CD4-positive, alpha-beta memory T cell (primary cell): Measurements from ENCODE around the gene GGN. TPM values are rescaled to one million over a fixed set of nuclear protein-coding genes. Genes with fewer than 3 reads are reported as not detected.

Source experiments
- CTCF ChIA-PET: fragments of 350-600 bp; sonication (Branson Sonifier 250); formaldehyde crosslinking; loops from one replicate; lab custom pipeline; 2021; ENCODE audit warnings: inconsistent platforms; ENCODE audit not compliant: partially characterized antibody; lab: Charles Lee
- POLR2A ChIA-PET: fragments of 350-600 bp; sonication (Branson Sonifier 250); formaldehyde crosslinking; loops from one replicate; lab custom pipeline; 2021; ENCODE audit not compliant: partially characterized antibody; lab: Charles Lee
- DNase-seq, 5 donors: peaks; one replicate each; pipeline versions ENCODE4 v3.0.0 to v3.0.0-alpha.2; 2020 to 2022; ENCODE audit warnings: mixed read lengths in 1 of 5
- H3K27ac ChIP-seq: one replicate; pipeline ENCODE4 v1.7.0; 2013; ENCODE audit warnings: low read depth, low read length
- H3K27me3 ChIP-seq: 2 replicates; pipeline ENCODE4 v1.7.0; 2013; ENCODE audit warnings: mild to moderate bottlenecking, low read length, moderate library complexity; ENCODE audit not compliant: insufficient read depth
- H3K36me3 ChIP-seq: 2 replicates; pipeline ENCODE4 v1.7.0; 2013; ENCODE audit warnings: mild to moderate bottlenecking, low read length, moderate library complexity; ENCODE audit not compliant: insufficient read depth
- H3K4me1 ChIP-seq: 2 replicates; pipeline ENCODE4 v1.7.0; 2013; ENCODE audit warnings: mild to moderate bottlenecking, low read length, moderate library complexity; ENCODE audit not compliant: insufficient read depth
- H3K4me3 ChIP-seq, 2 donors: one replicate each; pipeline ENCODE4 v1.7.0; 2013; ENCODE audit warnings: low read length in 2 of 2, mild to moderate bottlenecking in 1 of 2
- H3K9me3 ChIP-seq, 2 donors: one replicate each; pipeline ENCODE4 v1.7.0; 2013; ENCODE audit warnings: low read length in 2 of 2, control low read depth in 1 of 2; ENCODE audit not compliant: control insufficient read depth in 1 of 2
- H3K27ac Mint-ChIP-seq, 7 donors: one replicate each; pipeline ENCODE4 v1.8.0; 2020 to 2021; ENCODE audit warnings: mixed read lengths in 7 of 7, mild to moderate bottlenecking in 6 of 7, inconsistent platforms in 3 of 7, moderate library complexity in 3 of 7
- H3K27me3 Mint-ChIP-seq, 2 donors: one replicate each; pipeline ENCODE4 v1.8.0; 2020 to 2021; ENCODE audit warnings: mixed read lengths in 2 of 2
- H3K36me3 Mint-ChIP-seq, 2 donors: one replicate each; pipeline ENCODE4 v1.8.0; 2020 to 2021; ENCODE audit warnings: mixed read lengths in 2 of 2, inconsistent platforms in 1 of 2, mild to moderate bottlenecking in 1 of 2
- H3K4me1 Mint-ChIP-seq, 4 donors: one replicate each; pipeline ENCODE4 v1.8.0; 2020 to 2021; ENCODE audit warnings: mixed read lengths in 4 of 4, mild to moderate bottlenecking in 1 of 4
- H3K4me3 Mint-ChIP-seq, 8 donors: one replicate each; pipeline ENCODE4 v1.8.0; 2020 to 2021; ENCODE audit warnings: mixed read lengths in 8 of 8, mild to moderate bottlenecking in 7 of 8, moderate library complexity in 6 of 8, inconsistent platforms in 3 of 8
- H3K9me3 Mint-ChIP-seq, 8 donors: one replicate each; pipeline ENCODE4 v1.8.0; 2020 to 2021; ENCODE audit warnings: mixed read lengths in 8 of 8, mild to moderate bottlenecking in 5 of 8, inconsistent platforms in 3 of 8, moderate library complexity in 1 of 8
- intact Hi-C: fragments of 100-400 bp; cut with micrococcal nuclease; formaldehyde crosslinking; loops from one replicate; pipeline ENCODE4 v1.15.1; 2023
- polyA plus RNA-seq, 2 donors: library from polyadenylated mRNA; unstranded; fragments of 300-500 nt; fragmentation: Illumina TruSeq; gene quantifications; one replicate each; pipeline ENCODE4 v1.2.3, GENCODE V29; 2021
- total RNA-seq, 2 experiments: library from RNA; stranded (reverse); gene quantifications; one replicate each; pipeline ENCODE4 v1.2.3, GENCODE V29; 2021

Gene GGN, protein sequence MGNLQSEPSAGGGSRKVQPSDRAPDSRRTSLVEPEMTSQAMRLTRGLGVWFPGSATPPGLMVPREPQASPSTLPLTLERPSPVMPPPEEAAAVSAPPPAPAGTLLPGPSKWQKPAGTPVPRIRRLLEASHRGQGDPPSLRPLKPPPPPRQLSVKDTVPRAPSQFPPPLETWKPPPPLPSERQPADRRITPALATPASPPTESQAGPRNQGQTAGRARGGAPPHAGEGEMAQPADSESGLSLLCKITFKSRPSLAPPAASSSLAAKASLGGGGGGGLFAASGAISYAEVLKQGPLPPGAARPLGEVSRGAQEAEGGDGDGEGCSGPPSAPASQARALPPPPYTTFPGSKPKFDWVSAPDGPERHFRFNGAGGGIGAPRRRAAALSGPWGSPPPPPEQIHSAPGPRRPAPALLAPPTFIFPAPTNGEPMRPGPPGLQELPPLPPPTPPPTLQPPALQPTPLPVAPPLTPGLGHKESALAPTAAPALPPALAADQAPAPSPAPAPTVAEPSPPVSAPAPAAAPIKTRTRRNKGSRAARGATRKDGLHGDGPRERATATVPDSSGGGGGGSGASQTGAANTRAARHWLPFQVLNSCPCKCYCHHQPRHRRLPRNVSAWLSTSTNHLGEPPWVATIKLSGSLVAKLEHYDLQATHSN
- total RNA-seq (under 1 TPM in 1 of 2 experiments, not detected in 1; 0.15 TPM), polyA plus RNA-seq (not detected)

DNA sequence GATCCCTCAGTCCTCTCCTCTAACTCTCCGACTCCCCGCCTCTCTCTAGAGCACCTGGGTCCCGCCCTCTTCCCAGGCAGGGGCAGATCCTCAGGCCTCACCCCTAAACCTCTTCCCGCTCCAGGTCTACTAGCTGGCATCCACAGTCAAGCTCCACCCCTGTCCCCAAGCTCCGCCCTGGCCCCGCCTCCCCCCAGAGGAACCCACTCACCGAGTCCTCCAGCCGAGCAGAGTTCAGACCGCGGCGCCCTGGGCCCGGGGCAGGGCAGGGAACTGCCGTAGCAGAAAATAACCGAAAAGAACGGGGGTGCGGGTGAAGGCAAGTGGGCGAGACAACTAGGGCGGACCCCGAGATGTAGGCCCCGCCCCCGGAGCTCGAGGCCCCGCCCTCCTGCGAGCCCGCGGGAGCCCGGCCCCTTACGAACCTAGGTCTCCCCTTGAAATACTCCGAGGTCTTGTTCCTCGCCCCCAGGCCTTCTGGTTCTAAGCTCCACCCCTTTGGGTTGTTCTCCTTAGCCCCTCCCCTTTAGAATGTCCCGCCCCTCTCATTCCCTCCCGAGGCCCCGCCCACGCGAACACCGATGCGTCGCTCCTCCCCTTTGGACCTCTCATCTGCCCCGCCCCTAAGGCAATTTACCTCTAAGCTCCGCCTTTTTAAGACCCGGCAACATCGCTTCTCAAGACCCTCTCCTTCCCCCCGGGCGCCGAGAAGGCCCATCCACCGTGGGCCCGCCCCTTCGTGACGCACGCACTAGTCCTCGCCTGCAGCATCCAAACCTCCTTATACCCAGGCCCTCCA lies at the start of gene GGN:
Gene GGN, minus strand, starts transcription at position 485 of the 799 bp plus-strand sequence. CDS start 773 bp downstream, outside the sequence.
- Histone ChIP-seq H3K27me3 (no peaks in the 10 kb centered on the region), H3K36me3 (peaks cover 14% of the 10 kb centered on the region), H3K9me3 (no peaks in the 10 kb centered on the region), H3K4me1 (peaks cover 31% of the 10 kb centered on the region), H3K27ac (peak within 1 kb of the TSS; percentile 21), H3K4me3 (peak within 1 kb of the TSS; percentile 65 to 70)
- peaks cover 12 to 44% (median 18%) of the 10 kb centered on the region in 4 donors for H3K4me1 Mint-ChIP-seq
- peaks cover 4 to 16% of the 10 kb centered on the region in 2 donors for H3K36me3 Mint-ChIP-seq
- POLR2A ChIA-PET, result interaction anchor here (0.7 to 4.3 kb wide), 9 partner anchors 8 to 347 kb away, joined by 3 to 78 read pairs (median 5); partner anchors contain the start of genes CATSPERG, EIF3K, FAM98C and PSMD8
- CTCF ChIA-PET, result interaction anchor here (1.0 to 2.3 kb wide), 4 partner anchors 11 to 53 kb away, joined by 3 to 16 read pairs (median 9); partner anchors contain the start of genes FAM98C and PSMD8
- H3K4me3 Mint-ChIP-seq, result peak within 1 kb of the TSS; percentile 89 to 98 (median 94)
- intact Hi-C loops, result loop anchor here (1.0 kb wide), 3 partner anchors 13 to 51 kb away; partner anchors contain the start of genes FAM98C and PSMD8
- H3K27ac Mint-ChIP-seq, result peak within 1 kb of the TSS; percentile 80 to 99 (median 95)
- DNase-seq, result peak; percentile 77 to 92 (median 80)
- H3K27me3 Mint-ChIP-seq, result peaks cover 0 to 11% of the 10 kb centered on the region in 2 donors
- H3K9me3 Mint-ChIP-seq, result no peaks in the 10 kb centered on the region

DNA sequence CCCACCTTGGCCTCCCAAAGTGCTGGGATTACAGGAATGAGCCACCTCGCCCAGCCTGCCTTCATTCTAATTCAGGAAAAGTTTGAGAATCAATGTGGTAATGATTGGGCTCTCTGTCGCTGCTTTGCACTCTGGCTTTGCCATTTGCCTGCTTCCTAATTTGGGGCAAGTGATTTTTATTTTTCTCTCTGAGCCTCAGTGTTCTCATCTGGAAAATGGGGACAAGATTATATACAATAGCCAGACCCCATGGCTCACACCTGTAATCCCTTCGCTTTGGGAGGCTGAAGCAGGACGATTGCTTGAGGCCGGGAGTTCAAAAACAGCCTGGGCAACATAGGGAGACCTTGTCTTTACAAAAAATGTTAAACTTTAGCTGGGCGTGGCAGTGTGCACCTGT lies 49.5 kb upstream of the GGN start:
- POLR2A ChIA-PET, result no interaction called here
- CTCF ChIA-PET, result interaction anchor here (1.1 kb wide), 1 partner anchor 9 kb away, joined by 3 read pairs; no protein-coding TSS in a partner anchor

DNA sequence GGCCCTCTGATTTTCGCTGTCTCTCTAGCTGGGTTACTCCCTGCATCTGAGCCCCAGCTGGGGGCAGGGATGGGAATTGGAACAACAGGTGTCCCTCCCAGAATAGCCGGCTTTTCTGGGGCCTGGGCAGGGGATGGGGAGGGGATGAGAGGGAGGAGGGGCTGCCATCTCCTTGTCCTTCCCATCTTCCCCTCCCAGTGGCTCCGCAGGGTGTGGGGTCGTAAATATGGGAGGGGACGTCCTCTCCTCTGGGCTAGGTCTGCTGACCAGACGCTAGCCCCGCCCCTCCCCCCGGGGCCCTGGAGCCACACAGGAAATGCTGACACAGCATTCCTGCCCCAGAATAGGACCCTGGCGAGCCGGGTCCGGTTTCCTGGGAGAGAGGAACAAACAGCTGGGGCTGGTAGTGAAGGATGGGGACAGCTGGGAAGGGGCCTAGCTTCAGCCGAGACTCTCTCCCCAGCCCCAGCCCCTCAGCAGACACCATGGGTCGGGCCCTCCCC lies 46.8 kb upstream of the GGN start:
- no peaks in the 10 kb centered on the region for H3K36me3 Mint-ChIP-seq
- Histone ChIP-seq H3K4me3 (no peak overlapping the region), H3K9me3 (no peaks in the 10 kb centered on the region), H3K27ac (no peak overlapping the region), H3K4me1 (peaks cover 8% of the 10 kb centered on the region), H3K27me3 (peaks cover 3% of the 10 kb centered on the region), H3K36me3 (no peaks in the 10 kb centered on the region)
- DNase-seq, result no peak
- CTCF ChIA-PET, result interaction anchor here (0.7 kb wide), 1 partner anchor 32 kb away, joined by 4 read pairs; the partner anchor contains the start of gene FAM98C
- no peaks in the 10 kb centered on the region for H3K9me3 Mint-ChIP-seq
- H3K27me3 Mint-ChIP-seq, result peaks cover 5 to 11% of the 10 kb centered on the region in 2 donors
- peaks cover 5 to 11% (median 6%) of the 10 kb centered on the region in 4 donors for H3K4me1 Mint-ChIP-seq
- intact Hi-C loops, result no loop called here
- H3K4me3 Mint-ChIP-seq, result peak overlapping the region in 5 of 8 donors; percentile 3 to 70 (median 55)
- H3K27ac Mint-ChIP-seq, result no peak overlapping the region
- POLR2A ChIA-PET, result no interaction called here

More for the DNA sequence above, 49.5 kb upstream of the GGN start:
- no peak for DNase-seq
- Histone ChIP-seq H3K27ac (no peak overlapping the region), H3K27me3 (peaks cover 3% of the 10 kb centered on the region), H3K4me3 (no peak overlapping the region), H3K36me3 (no peaks in the 10 kb centered on the region), H3K4me1 (peaks cover 8% of the 10 kb centered on the region), H3K9me3 (no peaks in the 10 kb centered on the region)
- no peaks in the 10 kb centered on the region for H3K36me3 Mint-ChIP-seq
- H3K9me3 Mint-ChIP-seq, result no peaks in the 10 kb centered on the region
- H3K27ac Mint-ChIP-seq, result no peak overlapping the region
- H3K4me1 Mint-ChIP-seq, result peaks cover 5 to 10% (median 6%) of the 10 kb centered on the region in 4 donors
- H3K27me3 Mint-ChIP-seq, result peaks cover 5 to 14% of the 10 kb centered on the region in 2 donors
- H3K4me3 Mint-ChIP-seq, result no peak overlapping the region
- intact Hi-C loops, result no loop called here

DNA sequence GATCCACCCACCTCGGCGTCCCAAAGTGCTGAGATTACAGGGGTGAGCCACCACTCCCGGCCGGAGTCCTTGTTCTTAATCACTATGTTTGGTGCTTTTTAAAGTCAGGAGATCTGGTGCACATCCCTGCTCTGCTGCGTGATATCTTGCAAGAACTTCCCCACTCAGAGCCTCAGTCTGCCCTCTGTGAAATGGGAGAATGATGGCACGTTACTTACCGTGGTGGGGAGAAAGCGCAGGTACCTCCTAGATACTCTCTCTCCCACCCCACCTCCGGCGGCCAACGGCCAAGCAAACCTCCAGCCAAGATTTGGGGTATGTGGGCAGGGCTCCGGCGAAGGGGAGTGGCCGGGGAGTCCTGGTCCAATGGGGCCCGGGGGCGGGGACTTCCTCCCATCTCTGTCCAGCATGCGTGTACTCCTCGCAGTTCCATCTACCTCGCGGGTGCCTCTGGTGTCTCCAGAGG lies 45.5 kb upstream of the GGN start, which contains the start of gene RYR1:
Gene RYR1, plus strand, starts transcription at position 424 of the 466 bp plus-strand sequence. CDS start 139 bp downstream, outside the sequence.
- Mint-ChIP-seq H3K27me3 (peaks cover 7 to 11% of the 10 kb centered on the region in 2 donors), H3K36me3 (no peaks in the 10 kb centered on the region), H3K27ac (no peak within 1 kb of the TSS), H3K4me1 (peaks cover 9 to 19% (median 13%) of the 10 kb centered on the region in 4 donors), H3K4me3 (peak within 1 kb of the TSS in 6 of 8 donors; percentile 29 to 70 (median 57)), H3K9me3 (no peaks in the 10 kb centered on the region)
- Histone ChIP-seq H3K27me3 (peaks cover 3% of the 10 kb centered on the region), H3K36me3 (no peaks in the 10 kb centered on the region), H3K4me1 (peaks cover 16% of the 10 kb centered on the region), H3K4me3 (no peak within 1 kb of the TSS), H3K9me3 (no peaks in the 10 kb centered on the region), H3K27ac (no peak within 1 kb of the TSS)
- POLR2A ChIA-PET, result no interaction called here
- peak in 2 of 5 donors; percentile 18 to 19 for DNase-seq
- CTCF ChIA-PET, result no interaction called here
- intact Hi-C loops, result no loop called here

DNA sequence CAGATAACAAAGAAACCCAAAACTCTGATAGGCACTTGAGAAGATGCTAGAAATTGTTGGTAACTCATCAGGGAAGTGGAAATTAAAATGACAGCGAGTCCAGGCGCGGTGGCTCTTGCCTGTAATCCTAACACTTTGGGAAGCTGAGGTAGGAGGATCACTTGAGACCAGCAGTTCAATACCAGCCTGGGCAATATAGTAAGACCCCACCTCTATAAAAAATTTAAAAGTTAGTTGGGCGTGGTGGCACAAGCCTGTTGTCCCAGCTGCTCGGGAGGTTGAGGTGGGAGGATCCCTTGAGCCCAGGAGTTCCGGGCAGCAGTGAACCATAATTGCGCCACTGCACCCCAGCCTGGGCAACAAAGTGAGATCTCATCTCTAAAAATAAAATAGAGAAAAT lies 43.1 kb upstream of the GGN start:
- Mint-ChIP-seq H3K27me3 (peaks cover 4 to 16% of the 10 kb centered on the region in 2 donors), H3K4me3 (no peak overlapping the region), H3K27ac (no peak overlapping the region), H3K36me3 (no peaks in the 10 kb centered on the region), H3K4me1 (peaks cover 17 to 38% (median 28%) of the 10 kb centered on the region in 4 donors), H3K9me3 (peaks cover 0 to 1% (median 0%) of the 10 kb centered on the region in 8 donors)
- H3K36me3 ChIP-seq, result no peaks in the 10 kb centered on the region
- no peak overlapping the region for H3K27ac ChIP-seq
- no peaks in the 10 kb centered on the region for H3K9me3 ChIP-seq
- H3K4me3 ChIP-seq, result no peak overlapping the region
- no peak for DNase-seq
- peaks cover 33% of the 10 kb centered on the region for H3K4me1 ChIP-seq
- peaks cover 3% of the 10 kb centered on the region for H3K27me3 ChIP-seq
- ChIA-PET POLR2A (no interaction called here), CTCF (no interaction called here)
- intact Hi-C loops, result no loop called here

DNA sequence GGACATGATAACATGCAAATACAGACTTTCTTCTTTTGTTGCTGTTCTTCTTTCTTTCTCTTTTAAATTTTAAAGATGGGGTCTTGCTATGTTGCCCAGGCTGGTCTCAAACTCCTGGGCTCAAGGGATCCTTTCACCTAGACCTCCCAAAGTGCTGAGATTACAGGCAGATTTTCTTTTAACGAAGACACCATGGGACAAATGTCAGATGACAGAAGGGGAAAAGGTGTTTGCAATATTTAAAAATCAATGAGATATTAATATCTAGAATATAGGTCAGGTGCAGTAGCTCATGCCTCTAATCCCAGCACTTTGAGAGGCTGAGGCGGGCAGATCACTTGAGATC lies 42.0 kb upstream of the GGN start:
- peak overlapping the region in 1 of 8 donors; percentile 11 for H3K4me3 Mint-ChIP-seq
- Histone ChIP-seq H3K27ac (no peak overlapping the region), H3K4me1 (peaks cover 38% of the 10 kb centered on the region), H3K27me3 (peaks cover 3% of the 10 kb centered on the region), H3K9me3 (no peaks in the 10 kb centered on the region), H3K36me3 (no peaks in the 10 kb centered on the region), H3K4me3 (no peak overlapping the region)
- no peak overlapping the region for H3K27ac Mint-ChIP-seq
- no peak for DNase-seq
- intact Hi-C loops, result no loop called here
- POLR2A ChIA-PET, result no interaction called here
- H3K36me3 Mint-ChIP-seq, result no peaks in the 10 kb centered on the region
- H3K9me3 Mint-ChIP-seq, result peaks cover 0 to 1% (median 0%) of the 10 kb centered on the region in 8 donors
- peaks cover 4 to 16% of the 10 kb centered on the region in 2 donors for H3K27me3 Mint-ChIP-seq
- peaks cover 19 to 39% (median 29%) of the 10 kb centered on the region in 4 donors for H3K4me1 Mint-ChIP-seq
- CTCF ChIA-PET, result no interaction called here
